MCF 10A (cell line): Measurements from ENCODE around the gene DDO. TPM values are rescaled to one million over a fixed set of nuclear protein-coding genes. Genes with fewer than 3 reads are reported as not detected.

Source experiments
- BruUV-seq: library from RNA; stranded (reverse); fragments of 400-500 nt; replicated peaks from 2 replicates; lab custom pipeline; 2021; lab: Mats Ljungman, UMichigan
- CTCF ChIA-PET: fragments of 300-600 bp; sonication (Branson Sonifier 250); formaldehyde crosslinking; extraction: SDS; loops from one replicate; lab custom pipeline; 2021; ENCODE audit warnings: antibody characterized with exemption, inconsistent platforms; lab: Yijun Ruan, JAX
- POLR2A ChIA-PET: fragments of 300-600, 350-650 bp; sonication (Branson Sonifier 250); formaldehyde crosslinking; extraction: SDS; loops from one replicate; lab custom pipeline; 2020; ENCODE audit warnings: antibody characterized with exemption, inconsistent platforms; lab: Yijun Ruan, JAX
- DNase-seq: peaks from one replicate; pipeline ENCODE4 v3.0.0-alpha.2; 2018; ENCODE audit not compliant: unreplicated experiment
- H3K27ac Mint-ChIP-seq: one replicate; pipeline ENCODE4 v1.8.0; 2022; ENCODE audit warnings: mild to moderate bottlenecking, low read depth, mixed read lengths; ENCODE audit not compliant: unreplicated experiment
- H3K27me3 Mint-ChIP-seq: one replicate; pipeline ENCODE4 v1.8.0; 2022; ENCODE audit warnings: mixed read lengths; ENCODE audit not compliant: insufficient read depth, unreplicated experiment
- H3K36me3 Mint-ChIP-seq: one replicate; pipeline ENCODE4 v1.8.0; 2022; ENCODE audit warnings: mild to moderate bottlenecking, moderate library complexity, mixed read lengths; ENCODE audit not compliant: insufficient read depth, unreplicated experiment
- H3K4me1 Mint-ChIP-seq: one replicate; pipeline ENCODE4 v1.8.0; 2022; ENCODE audit warnings: mixed read lengths; ENCODE audit not compliant: insufficient read depth, unreplicated experiment
- H3K4me3 Mint-ChIP-seq: one replicate; pipeline ENCODE4 v1.8.0; 2022; ENCODE audit warnings: mild to moderate bottlenecking, moderate library complexity, mixed read lengths; ENCODE audit not compliant: unreplicated experiment
- H3K9me3 Mint-ChIP-seq: one replicate; pipeline ENCODE4 v1.8.0; 2022; ENCODE audit warnings: mixed read lengths; ENCODE audit not compliant: unreplicated experiment
- intact Hi-C: fragments of 100-400 bp; cut with micrococcal nuclease; formaldehyde crosslinking; loops from 2 replicates; pipeline ENCODE4 v1.14.1; 2022
- total RNA-seq: library from RNA; stranded (reverse); gene quantifications from 2 replicates; pipeline ENCODE4 v1.2.3, GENCODE V29; 2022
- TF ChIP-seq, protein P1 (sequence below): fragments of 200-600 bp; IDR thresholded peaks from one replicate; pipeline ENCODE4 v1.8.0; 2022; ENCODE audit warnings: antibody characterized with exemption, mild to moderate bottlenecking; ENCODE audit not compliant: unreplicated experiment

The DDO gene
- total RNA-seq, 1 experiment from 2014 or later = not detected

DNA sequence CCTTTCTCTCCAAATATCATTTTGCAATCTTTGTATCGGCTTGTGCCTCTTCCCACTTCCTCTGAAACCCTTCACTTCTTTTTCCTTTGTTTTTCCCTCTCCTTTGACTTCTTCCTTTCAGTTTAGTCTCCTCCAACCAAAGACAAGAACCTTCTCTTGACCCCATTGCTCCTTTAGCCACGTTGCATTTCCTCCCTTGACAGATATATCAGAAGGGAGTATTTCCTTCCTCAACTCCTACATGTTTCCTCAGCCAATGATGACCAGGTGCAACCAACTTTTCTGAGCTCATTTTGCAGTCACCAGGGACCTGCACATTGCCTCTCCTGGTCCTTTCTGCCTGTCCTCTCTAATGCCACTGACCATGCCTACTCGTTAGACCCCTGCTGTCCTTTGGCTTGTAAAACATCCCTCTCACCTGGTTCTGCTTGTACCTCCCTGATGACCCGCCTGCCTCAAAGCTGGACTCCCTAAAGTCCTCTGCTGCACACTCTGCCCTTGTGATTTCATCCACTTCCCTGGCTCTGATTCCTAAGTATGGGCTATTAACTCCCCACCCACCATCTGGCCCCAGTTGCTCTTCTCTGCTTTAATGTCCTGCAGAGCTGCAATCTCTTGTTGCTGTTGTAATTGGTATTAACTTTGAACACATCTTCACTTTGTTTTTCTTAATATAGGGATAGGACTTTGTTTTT is 33.6 kb upstream of the DDO start:
- CTCF ChIA-PET = interaction anchor here (0.6 kb wide), 1 partner anchor 500 kb away, joined by 3 read pairs; no protein-coding TSS in a partner anchor
- no peak overlapping the region for H3K4me3 Mint-ChIP-seq
- no peaks in the 10 kb centered on the region for H3K36me3 Mint-ChIP-seq
- BruUV-seq = no TSS peak
- TF ChIP-seq, protein P1, sequence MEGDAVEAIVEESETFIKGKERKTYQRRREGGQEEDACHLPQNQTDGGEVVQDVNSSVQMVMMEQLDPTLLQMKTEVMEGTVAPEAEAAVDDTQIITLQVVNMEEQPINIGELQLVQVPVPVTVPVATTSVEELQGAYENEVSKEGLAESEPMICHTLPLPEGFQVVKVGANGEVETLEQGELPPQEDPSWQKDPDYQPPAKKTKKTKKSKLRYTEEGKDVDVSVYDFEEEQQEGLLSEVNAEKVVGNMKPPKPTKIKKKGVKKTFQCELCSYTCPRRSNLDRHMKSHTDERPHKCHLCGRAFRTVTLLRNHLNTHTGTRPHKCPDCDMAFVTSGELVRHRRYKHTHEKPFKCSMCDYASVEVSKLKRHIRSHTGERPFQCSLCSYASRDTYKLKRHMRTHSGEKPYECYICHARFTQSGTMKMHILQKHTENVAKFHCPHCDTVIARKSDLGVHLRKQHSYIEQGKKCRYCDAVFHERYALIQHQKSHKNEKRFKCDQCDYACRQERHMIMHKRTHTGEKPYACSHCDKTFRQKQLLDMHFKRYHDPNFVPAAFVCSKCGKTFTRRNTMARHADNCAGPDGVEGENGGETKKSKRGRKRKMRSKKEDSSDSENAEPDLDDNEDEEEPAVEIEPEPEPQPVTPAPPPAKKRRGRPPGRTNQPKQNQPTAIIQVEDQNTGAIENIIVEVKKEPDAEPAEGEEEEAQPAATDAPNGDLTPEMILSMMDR = no peak
- no peaks in the 10 kb centered on the region for H3K9me3 Mint-ChIP-seq
- no peak for DNase-seq
- intact Hi-C loops = no loop called here
- H3K27me3 Mint-ChIP-seq = no peaks in the 10 kb centered on the region
- peaks cover 12% of the 10 kb centered on the region for H3K4me1 Mint-ChIP-seq
- POLR2A ChIA-PET = interaction anchor here (0.6 kb wide), 2 partner anchors 12 to 31 kb away, joined by 3 read pairs; no protein-coding TSS in a partner anchor
- no peak overlapping the region for H3K27ac Mint-ChIP-seq

DNA sequence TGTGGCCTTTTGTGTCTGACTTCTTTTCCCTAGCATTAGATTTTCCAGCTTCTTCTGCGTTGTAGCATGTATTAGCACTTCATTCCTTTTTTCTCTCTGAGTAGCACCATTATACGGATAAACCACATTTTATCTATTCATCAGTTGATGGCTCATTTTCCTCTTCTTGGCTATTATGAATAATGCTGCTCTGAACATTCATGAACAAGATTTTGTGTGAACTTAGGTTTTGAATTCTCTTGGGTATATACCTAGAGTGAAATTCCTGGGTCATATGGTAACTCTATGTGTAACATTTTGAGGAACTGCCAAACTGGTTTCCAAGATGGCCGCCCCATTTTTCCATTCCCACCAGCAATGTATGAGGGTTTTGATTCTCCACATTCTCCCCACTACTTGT is 32.4 kb upstream of the DDO start:
- BruUV-seq = no TSS peak
- intact Hi-C loops = no loop called here
- ChIA-PET CTCF (interaction anchor here (0.6 to 1.8 kb wide), 2 partner anchors 10 to 109 kb away, joined by 3 to 5 read pairs; no protein-coding TSS in a partner anchor), POLR2A (no interaction called here)
- no peaks in the 10 kb centered on the region for H3K9me3 Mint-ChIP-seq
- no peaks in the 10 kb centered on the region for H3K36me3 Mint-ChIP-seq
- H3K4me1 Mint-ChIP-seq = peaks cover 12% of the 10 kb centered on the region
- no peak for DNase-seq
- H3K27ac Mint-ChIP-seq = no peak overlapping the region
- H3K27me3 Mint-ChIP-seq = no peaks in the 10 kb centered on the region
- no peak overlapping the region for H3K4me3 Mint-ChIP-seq
- TF ChIP-seq, protein P1 = no peak

DNA sequence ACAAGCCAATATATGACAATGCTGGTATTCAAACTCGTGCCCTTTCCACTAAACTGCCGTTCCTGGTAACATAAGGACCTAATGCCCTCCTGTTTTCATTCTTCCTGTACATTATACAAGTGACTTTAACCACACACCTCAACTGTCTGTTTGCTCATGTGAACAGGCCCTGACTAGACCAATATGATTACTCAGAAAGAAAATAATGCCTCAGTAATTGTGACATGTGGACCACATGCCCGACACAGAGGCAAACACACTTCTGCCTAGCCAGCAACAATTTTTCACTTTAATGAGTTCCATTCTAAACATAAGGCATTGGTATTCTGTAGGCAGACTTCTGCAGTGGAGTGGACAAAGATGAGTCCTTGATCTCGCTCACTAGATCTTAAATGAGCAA is 31.0 kb upstream of the DDO start:
- peak; percentile 46 for DNase-seq
- CTCF ChIA-PET = interaction anchor here (1.8 kb wide), 1 partner anchor 11 kb away, joined by 5 read pairs; no protein-coding TSS in a partner anchor
- intact Hi-C loops = no loop called here
- peaks cover under 1% of the 10 kb centered on the region for H3K27me3 Mint-ChIP-seq
- no peak overlapping the region for H3K27ac Mint-ChIP-seq
- POLR2A ChIA-PET = no interaction called here
- no peaks in the 10 kb centered on the region for H3K36me3 Mint-ChIP-seq
- no peaks in the 10 kb centered on the region for H3K9me3 Mint-ChIP-seq
- H3K4me1 Mint-ChIP-seq = peaks cover 12% of the 10 kb centered on the region
- no peak overlapping the region for H3K4me3 Mint-ChIP-seq
- TF ChIP-seq, protein P1 = no peak
- no TSS peak for BruUV-seq

DNA sequence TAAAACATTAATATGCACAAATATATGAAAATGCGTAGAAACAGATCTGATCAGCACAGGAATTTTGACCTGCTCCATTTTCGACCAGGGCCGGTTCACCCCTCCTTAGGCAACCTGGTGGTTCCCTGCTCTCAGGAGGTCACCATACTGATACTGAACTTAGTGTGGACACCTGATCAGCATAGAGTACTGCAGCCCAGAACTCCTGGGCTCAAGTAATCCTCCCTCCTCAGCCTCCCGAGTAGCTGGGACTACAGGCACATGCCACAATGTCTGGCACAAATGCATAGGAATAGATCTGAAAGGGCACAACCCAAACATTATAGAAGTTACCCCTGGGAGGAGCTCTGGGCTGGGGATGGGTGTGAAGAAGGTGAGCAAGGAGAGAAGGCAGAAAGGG is 24.7 kb upstream of the DDO start:
- Mint-ChIP-seq H3K27ac (no peak overlapping the region), H3K27me3 (peaks cover 19% of the 10 kb centered on the region), H3K36me3 (no peaks in the 10 kb centered on the region), H3K4me1 (no peaks in the 10 kb centered on the region), H3K9me3 (no peaks in the 10 kb centered on the region), H3K4me3 (no peak overlapping the region)
- TF ChIP-seq, protein P1 = no peak
- no peak for DNase-seq
- ChIA-PET POLR2A (no interaction called here), CTCF (no interaction called here)
- intact Hi-C loops = no loop called here
- no TSS peak for BruUV-seq
